Neural cell (in vitro differentiated cells): ENCODE results near the gene GSG1. TPM values are rescaled to one million over a fixed set of nuclear protein-coding genes. Genes with fewer than 3 reads are reported as not detected.

ENCODE experiments used
- H2AFZ ChIP-seq: fragments of 200-600, 300-800 bp; sonication (generic), shearing (Covaris generic); 2 replicates; pipeline ENCODE4 v1.6.0; 2014; ENCODE audit warnings: low read depth, mild to moderate bottlenecking, antibody characterized with exemption, low read length, moderate library complexity
- H3F3A ChIP-seq: fragments of 200-600 bp; shearing (Covaris generic); 2 replicates; pipeline ENCODE4 v1.6.1; 2016; ENCODE audit warnings: mild to moderate bottlenecking, moderate library complexity, mixed read lengths, antibody characterized with exemption, low read length; ENCODE audit not compliant: insufficient read depth, poor library complexity, severe bottlenecking
- H3K27ac ChIP-seq: fragments of 200-600, 300-800 bp; sonication (generic), shearing (Covaris generic); 2 replicates; pipeline ENCODE4 v1.5.1; 2014; ENCODE audit warnings: mild to moderate bottlenecking, low read length, moderate library complexity
- H3K27me3 ChIP-seq: fragments of 300-800, 200-600 bp; sonication (generic), shearing (Covaris generic); 2 replicates; pipeline ENCODE4 v1.6.0; 2014; ENCODE audit warnings: mild to moderate bottlenecking, low read depth, low read length, moderate library complexity; ENCODE audit not compliant: insufficient read depth
- H3K36me3 ChIP-seq: fragments of 300-800, 200-600 bp; sonication (generic), shearing (Covaris generic); 2 replicates; pipeline ENCODE4 v1.5.1; 2014; ENCODE audit warnings: mild to moderate bottlenecking, antibody characterized with exemption, low read length, moderate library complexity; ENCODE audit not compliant: insufficient read depth
- H3K4me2 ChIP-seq: fragments of 300-800, 200-600 bp; sonication (generic), shearing (Covaris generic); 2 replicates; pipeline ENCODE4 v1.6.0; 2014; ENCODE audit warnings: mild to moderate bottlenecking, low read length
- H3K4me3 ChIP-seq: fragments of 300-800, 200-600 bp; sonication (generic), shearing (Covaris generic); 2 replicates; pipeline ENCODE4 v1.5.1; 2014; ENCODE audit warnings: mild to moderate bottlenecking, low read length, moderate library complexity
- H3K79me2 ChIP-seq: fragments of 200-600 bp; shearing (Covaris generic); replicated peaks from 2 replicates; pipeline ENCODE4 v1.6.0; 2014; ENCODE audit warnings: mild to moderate bottlenecking, low read length, moderate library complexity; ENCODE audit not compliant: insufficient read depth
- H3K9ac ChIP-seq: fragments of 300-800, 200-600 bp; sonication (generic), shearing (Covaris generic); 2 replicates; pipeline ENCODE4 v1.6.1; 2016; ENCODE audit warnings: mild to moderate bottlenecking, low read length, mixed read lengths
- H3K9me2 ChIP-seq: fragments of 200-600 bp; shearing (Covaris generic); 2 replicates; pipeline ENCODE4 v1.6.1; 2016; ENCODE audit warnings: mild to moderate bottlenecking, low read length, mixed read lengths; ENCODE audit not compliant: insufficient read depth
- H3K9me3 ChIP-seq: fragments of 200-600, 300-800 bp; sonication (generic), shearing (Covaris generic); 2 replicates; pipeline ENCODE4 v1.6.1; 2016; ENCODE audit warnings: mild to moderate bottlenecking, mixed run types, low read length, moderate library complexity, mixed read lengths
- H4K20me1 ChIP-seq: fragments of 200-600 bp; shearing (Covaris generic); 2 replicates; pipeline ENCODE4 v1.6.1; 2016; ENCODE audit warnings: mild to moderate bottlenecking, mixed run types; ENCODE audit not compliant: insufficient read depth
- EP300 ChIP-seq: fragments of 450-650 bp; conservative IDR thresholded peaks from 2 replicates; pipeline ENCODE4 v1.6.1; 2014; ENCODE audit warnings: antibody characterized with exemption, mild to moderate bottlenecking, moderate library complexity; ENCODE audit not compliant: poor library complexity, severe bottlenecking
- EZH2 ChIP-seq: fragments of 200-600, 300-800 bp; shearing (Covaris generic), sonication (generic); IDR thresholded peaks from 2 replicates; pipeline ENCODE4 v1.6.1; 2014; ENCODE audit warnings: antibody characterized with exemption, low read length, borderline replicate concordance, mild to moderate bottlenecking; ENCODE audit not compliant: insufficient read depth, poor library complexity, severe bottlenecking
- MXI1 ChIP-seq: fragments of 450-650 bp; conservative IDR thresholded peaks from 2 replicates; pipeline ENCODE4 v1.6.1; 2014; ENCODE audit warnings: antibody characterized with exemption, mild to moderate bottlenecking; ENCODE audit not compliant: poor library complexity, severe bottlenecking
- POLR2AphosphoS5 ChIP-seq: IDR thresholded peaks from 2 replicates; pipeline ENCODE4 v1.6.1; 2012
- RAD21 ChIP-seq: fragments of 450-650 bp; conservative IDR thresholded peaks from 2 replicates; pipeline ENCODE4 v1.6.1; 2014; ENCODE audit warnings: antibody characterized with exemption, mild to moderate bottlenecking, moderate library complexity
- REST ChIP-seq: IDR thresholded peaks from 2 replicates; pipeline ENCODE4 v1.6.1; 2012; ENCODE audit warnings: borderline replicate concordance
- SMC3 ChIP-seq: fragments of 450-650 bp; conservative IDR thresholded peaks from 2 replicates; pipeline ENCODE4 v1.6.1; 2014; ENCODE audit warnings: antibody characterized with exemption, mild to moderate bottlenecking, moderate library complexity; ENCODE audit not compliant: poor library complexity
- TAF1 ChIP-seq: IDR thresholded peaks from 2 replicates; pipeline ENCODE4 v1.6.1; 2012; ENCODE audit warnings: low read depth
- polyA plus RNA-seq: library from polyadenylated mRNA; depleted of rRNA; stranded (reverse); fragments of >200 nt; gene quantifications from 2 replicates; pipeline ENCODE4 v1.2.3, GENCODE V29; 2014
- TF ChIP-seq, protein P1 (sequence below): fragments of 450-650 bp; IDR thresholded peaks from 2 replicates; pipeline ENCODE4 v1.5.1; 2014; ENCODE audit warnings: antibody characterized with exemption, mild to moderate bottlenecking, moderate library complexity; ENCODE audit not compliant: poor library complexity, severe bottlenecking

GSG1 gene
- polyA plus RNA-seq, 1 donor from 2014 or later = 0.17 TPM

GRCh38 chr12:13094367-13094766 lies 9.1 kb downstream of the GSG1 start:
- H3K27me3 ChIP-seq = no peaks in the 10 kb centered on the region
- no peaks in the 10 kb centered on the region for H3F3A ChIP-seq
- H3K4me2 ChIP-seq = no peak overlapping the region
- H3K4me3 ChIP-seq = no peak overlapping the region
- no peaks in the 10 kb centered on the region for H3K79me2 ChIP-seq
- no peak overlapping the region for H3K9ac ChIP-seq
- no peaks in the 10 kb centered on the region for H3K36me3 ChIP-seq
- H4K20me1 ChIP-seq = no peaks in the 10 kb centered on the region
- no peak for TF ChIP-seq RAD21
- no peak for TF ChIP-seq REST
- TF ChIP-seq SMC3 = no peak
- no peak for TF ChIP-seq MXI1
- TF ChIP-seq EP300 = no peak
- no peak for TF ChIP-seq TAF1
- H2AFZ ChIP-seq = no peak overlapping the region
- no peaks in the 10 kb centered on the region for H3K9me3 ChIP-seq
- no peak overlapping the region for H3K27ac ChIP-seq
- no peaks in the 10 kb centered on the region for H3K9me2 ChIP-seq

- Histone ChIP-seq H3F3A (no peaks in the 10 kb centered on the region), H3K9me2 (no peaks in the 10 kb centered on the region), H3K9ac (no peak overlapping the region), H3K27me3 (no peaks in the 10 kb centered on the region), H3K4me3 (no peak overlapping the region), H3K9me3 (no peaks in the 10 kb centered on the region), H3K79me2 (no peaks in the 10 kb centered on the region), H3K36me3 (no peaks in the 10 kb centered on the region), H3K27ac (no peak overlapping the region), H2AFZ (no peak overlapping the region), H3K4me2 (no peak overlapping the region), H4K20me1 (no peaks in the 10 kb centered on the region)
- no peak for TF ChIP-seq REST
- TF ChIP-seq EP300 = no peak
- no peak for TF ChIP-seq POLR2AphosphoS5
- TF ChIP-seq, protein P1, sequence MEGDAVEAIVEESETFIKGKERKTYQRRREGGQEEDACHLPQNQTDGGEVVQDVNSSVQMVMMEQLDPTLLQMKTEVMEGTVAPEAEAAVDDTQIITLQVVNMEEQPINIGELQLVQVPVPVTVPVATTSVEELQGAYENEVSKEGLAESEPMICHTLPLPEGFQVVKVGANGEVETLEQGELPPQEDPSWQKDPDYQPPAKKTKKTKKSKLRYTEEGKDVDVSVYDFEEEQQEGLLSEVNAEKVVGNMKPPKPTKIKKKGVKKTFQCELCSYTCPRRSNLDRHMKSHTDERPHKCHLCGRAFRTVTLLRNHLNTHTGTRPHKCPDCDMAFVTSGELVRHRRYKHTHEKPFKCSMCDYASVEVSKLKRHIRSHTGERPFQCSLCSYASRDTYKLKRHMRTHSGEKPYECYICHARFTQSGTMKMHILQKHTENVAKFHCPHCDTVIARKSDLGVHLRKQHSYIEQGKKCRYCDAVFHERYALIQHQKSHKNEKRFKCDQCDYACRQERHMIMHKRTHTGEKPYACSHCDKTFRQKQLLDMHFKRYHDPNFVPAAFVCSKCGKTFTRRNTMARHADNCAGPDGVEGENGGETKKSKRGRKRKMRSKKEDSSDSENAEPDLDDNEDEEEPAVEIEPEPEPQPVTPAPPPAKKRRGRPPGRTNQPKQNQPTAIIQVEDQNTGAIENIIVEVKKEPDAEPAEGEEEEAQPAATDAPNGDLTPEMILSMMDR = no peak
- TF ChIP-seq EZH2 = no peak
- no peak for TF ChIP-seq RAD21
- no peak for TF ChIP-seq SMC3
- TF ChIP-seq MXI1 = no peak
- TF ChIP-seq TAF1 = no peak
Measured at GRCh38 chr12:13093848-13094220, 9.6 kb downstream of the GSG1 start.
